NCI-H187 (cell line): ENCODE measurements around the gene CLMN.

Experiments
- DNase-seq, 2 experiments: peaks; one replicate each; lab custom pipeline; 2025; lab: John Stamatoyannopoulos, UW

Gene CLMN

GRCh38 chr14:95262511-95262891, 57.2 kb downstream of the CLMN start:
- no peak for DNase-seq

- no peak for DNase-seq
Observed at GRCh38 chr14:95261616-95262510, 57.8 kb downstream of the CLMN start.

- DNase-seq: no peak
Observed at GRCh38 chr14:95260537-95261361, 59.0 kb downstream of the CLMN start.

DNA sequence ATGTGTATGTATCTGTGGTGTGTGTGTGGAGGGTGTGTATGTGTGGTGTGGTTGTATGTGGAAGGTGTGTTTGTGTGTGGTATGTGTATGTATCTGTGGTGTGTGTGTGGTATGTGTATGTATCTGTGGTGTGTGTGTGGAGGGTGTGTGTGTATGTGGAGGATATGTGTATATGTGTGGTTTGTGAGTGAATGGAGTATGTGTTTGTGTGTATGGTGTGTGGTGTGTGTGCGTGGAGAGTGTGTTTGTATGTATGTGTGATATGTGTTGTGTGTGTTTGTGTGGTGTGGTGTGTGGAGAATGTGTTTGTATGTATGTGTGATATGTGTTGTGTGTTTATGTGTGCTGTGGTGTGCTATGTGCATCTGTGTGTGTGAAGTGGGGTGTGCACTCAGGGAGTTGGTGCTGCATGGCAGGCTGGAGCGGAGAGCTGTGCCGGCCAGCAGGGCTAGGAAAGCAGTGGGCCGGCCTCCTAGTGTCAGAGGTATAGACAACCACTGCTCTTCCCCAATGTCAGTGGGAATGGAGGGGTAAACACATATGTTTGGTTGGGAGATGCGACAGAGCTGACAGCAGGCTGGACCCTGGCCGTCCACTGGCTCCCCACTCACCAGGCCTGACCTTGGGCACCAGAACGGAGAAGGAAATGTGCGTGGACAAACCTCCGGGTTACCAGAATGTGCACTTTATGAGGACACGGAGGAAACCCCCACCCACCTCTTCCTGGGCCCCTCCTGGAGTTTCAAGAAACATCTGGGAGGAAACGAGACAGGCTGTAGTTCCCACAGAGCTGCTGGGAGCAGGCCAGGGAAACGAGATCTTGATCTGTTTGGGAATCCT, 60.7 kb downstream of the CLMN start:
- no peak for DNase-seq

- no peak for DNase-seq
Observed at GRCh38 chr14:95258156-95258555, 61.6 kb downstream of the CLMN start.

DNA sequence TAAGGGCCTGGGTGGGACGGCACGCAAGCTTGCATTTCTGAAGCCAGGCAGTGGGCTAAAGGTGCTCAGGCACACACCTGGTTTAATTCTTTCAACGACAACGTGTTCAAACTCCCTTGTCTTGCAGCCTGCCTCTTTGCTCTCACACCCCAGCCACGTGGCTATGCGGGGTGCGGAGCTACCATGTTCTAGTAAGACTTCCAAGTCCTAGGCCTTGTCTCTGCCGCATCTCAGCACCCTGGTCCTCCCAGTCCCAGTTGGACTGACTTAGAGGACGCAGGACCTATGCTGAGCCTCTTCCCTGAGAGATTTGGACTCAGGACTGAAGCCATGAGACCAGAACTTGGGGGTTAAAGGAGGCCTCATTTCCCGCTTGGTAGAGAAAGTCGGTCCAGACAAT, 62.2 kb downstream of the CLMN start:
- no peak for DNase-seq

GRCh38 chr14:95256776-95257060, 63.0 kb downstream of the CLMN start:
- no peak for DNase-seq

DNA sequence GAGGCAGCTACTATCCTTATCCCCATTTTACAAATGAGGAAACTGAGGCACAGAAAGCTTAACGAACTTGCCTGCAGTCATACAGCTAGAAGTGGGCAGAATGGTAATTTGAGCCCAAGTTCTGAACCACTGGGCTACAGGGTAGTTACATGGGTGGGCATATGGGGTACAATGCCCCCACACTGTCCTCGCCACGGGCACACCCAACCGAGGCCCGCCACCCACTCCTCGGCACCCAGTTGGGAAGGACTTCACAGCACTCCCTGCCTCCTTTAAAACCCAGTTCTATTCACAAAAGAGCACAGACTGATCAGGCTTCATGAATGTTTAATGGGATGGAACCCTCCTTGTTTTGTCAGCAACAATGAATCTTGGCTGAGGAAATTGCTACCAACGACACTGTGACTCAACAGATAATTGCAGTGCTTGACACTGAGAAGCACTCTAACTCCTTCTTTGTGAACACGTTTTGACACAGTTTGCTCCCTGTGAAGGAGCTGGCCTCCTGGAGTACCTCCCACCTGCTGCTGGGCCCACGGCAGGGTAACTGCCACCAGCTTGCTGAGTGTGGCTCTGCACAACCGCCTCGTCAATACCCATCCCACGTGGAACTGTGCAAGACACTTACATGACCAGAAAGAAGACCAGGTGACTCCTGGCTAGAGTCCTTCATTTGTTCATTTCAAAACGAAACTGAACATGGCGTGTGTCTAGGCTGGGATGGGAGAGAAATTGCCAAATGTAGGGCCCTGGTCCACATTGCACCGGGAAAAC, 63.5 kb downstream of the CLMN start:
- peak; percentile 74 to 90 for DNase-seq

GRCh38 chr14:95255487-95255886, 64.2 kb downstream of the CLMN start:
- peak; percentile 85 to 98 for DNase-seq

DNA sequence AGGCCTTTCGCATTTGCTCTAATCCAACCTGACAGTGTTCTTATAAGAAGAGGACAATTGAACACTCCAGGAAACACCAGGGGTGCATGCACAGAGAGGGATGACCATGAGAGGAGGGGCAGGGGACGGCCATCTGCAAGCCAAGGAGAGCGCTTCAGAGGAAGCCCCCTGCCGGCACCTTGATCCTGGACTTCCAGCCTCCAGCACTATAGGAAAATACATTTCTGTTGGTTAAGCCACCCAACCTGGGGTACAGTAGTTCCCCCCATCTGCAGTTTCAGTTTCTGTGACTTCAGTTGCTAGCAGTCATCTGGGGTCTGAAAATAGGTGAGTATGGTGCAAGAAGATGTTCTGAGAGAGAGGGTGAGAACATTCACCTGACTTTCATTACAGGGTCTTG, 64.7 kb downstream of the CLMN start:
- no peak for DNase-seq

GRCh38 chr14:95254288-95254687, 65.4 kb downstream of the CLMN start:
- DNase-seq: no peak

DNA sequence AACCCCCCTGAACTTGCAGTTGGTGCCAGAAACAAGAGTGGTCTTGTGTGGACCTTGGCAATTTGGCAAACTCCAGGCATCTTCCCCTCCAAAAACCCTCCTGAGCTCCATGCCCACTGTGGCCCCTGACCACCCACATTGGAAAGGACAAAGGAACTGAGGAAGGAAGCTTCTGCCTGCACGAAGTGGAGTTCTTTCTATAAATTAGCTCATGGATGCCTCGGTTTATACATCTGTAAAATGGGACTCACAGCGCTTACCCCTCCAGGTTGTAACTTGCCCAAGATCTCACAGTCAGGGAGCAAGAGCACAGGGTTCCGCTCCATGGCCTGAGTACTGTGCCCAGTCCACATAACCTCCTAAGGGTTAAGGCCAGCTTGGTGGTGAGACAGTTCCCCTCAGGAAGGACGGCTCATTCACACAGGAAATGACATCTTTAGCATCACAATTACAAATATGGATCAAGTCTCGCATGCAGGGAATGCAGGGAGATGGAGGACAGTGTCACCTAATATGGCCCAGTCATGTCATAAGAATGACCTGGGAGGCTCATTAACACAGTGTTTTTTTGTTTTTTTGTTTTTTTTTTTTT, 66.6 kb downstream of the CLMN start:
- no peak for DNase-seq

DNA sequence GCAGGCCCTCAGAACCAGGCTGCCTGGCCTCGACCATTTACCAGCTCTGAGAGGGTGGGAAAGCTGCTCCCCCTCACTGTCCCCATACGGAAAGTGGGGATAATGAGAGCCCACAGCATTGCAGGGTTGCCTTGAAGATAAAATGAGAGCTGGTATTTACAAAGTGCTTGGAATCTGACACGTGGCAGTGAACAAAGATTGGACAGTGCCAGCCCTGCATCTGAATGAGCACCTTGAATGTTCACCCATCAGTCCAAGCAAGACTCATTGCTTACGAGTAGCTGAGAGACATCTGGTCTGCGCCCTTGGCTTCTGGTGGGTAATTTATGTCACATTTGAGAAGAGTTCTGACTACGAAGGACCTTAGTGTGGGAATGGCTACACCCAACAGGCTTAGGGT, 67.5 kb downstream of the CLMN start:
- DNase-seq: no peak

GRCh38 chr14:95250936-95251335, 68.8 kb downstream of the CLMN start:
- DNase-seq: no peak

- DNase-seq: no peak
Observed at GRCh38 chr14:95250140-95250769, 69.5 kb downstream of the CLMN start.

- no peak for DNase-seq
Observed at GRCh38 chr14:95248432-95248831, 71.3 kb downstream of the CLMN start.

GRCh38 chr14:95246870-95247269, 72.8 kb downstream of the CLMN start:
- DNase-seq: no peak

DNA sequence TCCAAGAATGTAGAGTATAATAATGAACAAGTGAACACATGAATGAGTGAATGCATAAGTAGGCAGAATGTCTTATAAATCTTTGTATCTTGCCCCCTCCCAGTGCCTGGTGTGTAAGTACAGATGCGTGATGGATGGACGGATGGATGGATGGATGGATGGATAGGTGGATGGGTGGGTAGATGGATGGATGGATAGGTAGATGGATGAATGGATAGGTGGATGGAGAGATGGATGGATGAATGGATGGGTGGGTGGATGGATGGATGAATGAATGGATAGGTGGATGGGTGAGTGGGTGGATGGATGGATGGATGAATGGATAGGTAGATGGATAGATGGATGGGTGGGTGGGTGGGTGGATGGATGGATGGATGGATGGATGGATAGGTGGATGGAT, 74.4 kb downstream of the CLMN start:
- no peak for DNase-seq

- no peak for DNase-seq
Observed at GRCh38 chr14:95244587-95244986, 75.1 kb downstream of the CLMN start.

DNA sequence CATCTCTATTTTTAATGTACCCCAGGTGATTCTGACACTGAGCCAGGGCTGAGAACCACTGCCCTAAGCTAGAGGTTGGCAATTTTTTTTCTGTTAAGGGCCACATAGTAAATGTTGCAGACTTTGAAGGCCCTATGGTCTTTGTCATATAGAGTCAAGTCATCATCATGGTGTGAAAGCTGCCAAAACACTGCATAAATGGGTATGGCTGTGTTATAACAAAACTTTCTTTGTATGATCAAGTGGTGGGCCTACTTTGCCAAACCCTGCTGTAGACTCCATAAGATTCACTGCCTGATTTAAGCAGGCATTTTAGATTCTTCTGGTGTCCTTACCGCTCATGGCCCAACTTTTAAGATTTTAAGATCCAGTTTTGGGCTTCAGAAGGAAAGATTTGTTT, 76.8 kb downstream of the CLMN start:
- no peak for DNase-seq
